Right ventricle myocardium superior (tissue), 1 donor: ENCODE measurements around the gene LYST. TPM values are rescaled to one million over a fixed set of nuclear protein-coding genes. Genes with fewer than 3 reads are reported as not detected.
A peak's percentile ranks its signal among the peaks of the same experiment; 100 is the strongest.

Experiments used
- ATAC-seq: fragments of 200-7000 bp; cut with Tn5 transposase; one replicate; pipeline ENCODE4 v1.9.1; 2020; ENCODE audit warnings: mild to moderate bottlenecking; ENCODE audit not compliant: poor library complexity
- DNase-seq: peaks from one replicate; pipeline ENCODE4 v3.0.0-alpha.2; 2020
- intact Hi-C: fragments of 100-400 bp; cut with DNase I; formaldehyde crosslinking; loops from one replicate; pipeline ENCODE4 v1.11.2; 2022
- total RNA-seq: library from RNA; stranded (reverse); fragmentation: NEBNext Ultra II Directional; extraction: Animal tissue kit (Norgen Biotek cat#: 25700); gene quantifications from one replicate; pipeline ENCODE4 v1.2.1, GENCODE V29; 2021
- donor health status: DM: no; HTN: yes; CAD: no; lungs with severe emphysema.

Gene LYST
- total RNA-seq, 1 donor from 2014 or later = 9.7 TPM

GRCh38 chr1:235835226-235835625, 31.5 kb downstream of the LYST start:
- peak; percentile 49 for DNase-seq
- intact Hi-C loops = no loop called here

GRCh38 chr1:235834620-235835019, 32.1 kb downstream of the LYST start:
- intact Hi-C loops = no loop called here
- DNase-seq = no peak
- ATAC-seq = peak; percentile 52

More at GRCh38 chr1:235835226-235835625, 31.5 kb downstream of the LYST start:
- ATAC-seq = peak; percentile 81

GRCh38 chr1:235832011-235832410, 34.7 kb downstream of the LYST start:
- ATAC-seq = no peak
- intact Hi-C loops = no loop called here
- DNase-seq = no peak

GRCh38 chr1:235831148-235831547, 35.6 kb downstream of the LYST start:
- DNase-seq (no peak), ATAC-seq (peak; percentile 72)
- intact Hi-C loops = no loop called here

- ATAC-seq (no peak), DNase-seq (no peak)
- intact Hi-C loops = no loop called here
Observed at GRCh38 chr1:235826102-235826854, 40.4 kb downstream of the LYST start.

GRCh38 chr1:235825229-235825628, 41.5 kb downstream of the LYST start:
- DNase-seq = no peak
- intact Hi-C loops = no loop called here
- no peak for ATAC-seq

GRCh38 chr1:235823684-235824083, 43.0 kb downstream of the LYST start:
- no peak for ATAC-seq
- intact Hi-C loops = no loop called here
- no peak for DNase-seq

GRCh38 chr1:235822685-235823084, 44.0 kb downstream of the LYST start:
- ATAC-seq = no peak
- intact Hi-C loops = no loop called here
- no peak for DNase-seq

- DNase-seq (no peak), ATAC-seq (no peak)
- intact Hi-C loops = no loop called here
Observed at GRCh38 chr1:235821361-235821981, 45.2 kb downstream of the LYST start.

GRCh38 chr1:235820061-235820460, 46.6 kb downstream of the LYST start:
- ATAC-seq = no peak
- intact Hi-C loops = no loop called here
- no peak for DNase-seq

GRCh38 chr1:235818632-235819136, 48.0 kb downstream of the LYST start:
- intact Hi-C loops = no loop called here
- ATAC-seq (no peak), DNase-seq (no peak)

GRCh38 chr1:235817101-235817728, 49.5 kb downstream of the LYST start:
- no peak for DNase-seq
- no peak for ATAC-seq
- intact Hi-C loops = no loop called here

- DNase-seq (no peak), ATAC-seq (no peak)
- intact Hi-C loops = no loop called here
Observed at GRCh38 chr1:235809688-235810397, 56.9 kb downstream of the LYST start.

- DNase-seq = no peak
- intact Hi-C loops = no loop called here
- ATAC-seq = no peak
Observed at GRCh38 chr1:235808223-235808622, 58.5 kb downstream of the LYST start.

- ATAC-seq (no peak), DNase-seq (no peak)
- intact Hi-C loops = no loop called here
Observed at GRCh38 chr1:235806123-235806522, 60.6 kb downstream of the LYST start.

- intact Hi-C loops = no loop called here
- no peak for ATAC-seq
- DNase-seq = no peak
Observed at GRCh38 chr1:235802573-235803346, 63.9 kb downstream of the LYST start.

- intact Hi-C loops = no loop called here
- ATAC-seq (no peak), DNase-seq (no peak)
Observed at GRCh38 chr1:235799264-235799663, 67.4 kb downstream of the LYST start.

- intact Hi-C loops = no loop called here
- DNase-seq = no peak
- ATAC-seq = no peak
Observed at GRCh38 chr1:235791532-235792060, 75.1 kb downstream of the LYST start.
